Dendritic cell treated with granulocyte-macrophage colony-stimulating factor and Interleukin-4, amounts not matched to agents 40 ng/mL and 50 ng/mL, for 4 days (primary cell): ENCODE measurements around the gene ORMDL1.

Experiments
- H3K27ac Mint-ChIP-seq: one replicate; pipeline ENCODE4 v1.8.0; 2022; ENCODE audit warnings: mild to moderate bottlenecking, mixed read lengths
- H3K27me3 Mint-ChIP-seq: one replicate; pipeline ENCODE4 v1.8.0; 2022; ENCODE audit warnings: mild to moderate bottlenecking, mixed read lengths
- H3K36me3 Mint-ChIP-seq: one replicate; pipeline ENCODE4 v1.8.0; 2022; ENCODE audit warnings: low read depth, mixed read lengths
- H3K4me1 Mint-ChIP-seq: one replicate; pipeline ENCODE4 v1.8.0; 2022; ENCODE audit warnings: low read depth, mixed read lengths
- H3K4me3 Mint-ChIP-seq: one replicate; pipeline ENCODE4 v1.8.0; 2022; ENCODE audit warnings: mild to moderate bottlenecking, moderate library complexity, mixed read lengths
- H3K9me3 Mint-ChIP-seq: one replicate; pipeline ENCODE4 v1.8.0; 2022; ENCODE audit warnings: mixed read lengths
- intact Hi-C: fragments of 100-400 bp; cut with micrococcal nuclease; formaldehyde crosslinking; loops from one replicate; pipeline ENCODE4 v1.15.0; 2022

The ORMDL1 gene

GRCh38 chr2:189756311-189756952, 27.7 kb downstream of the ORMDL1 start:
- no peak overlapping the region for H3K4me3 Mint-ChIP-seq
- H3K36me3 Mint-ChIP-seq, result peaks cover 46% of the 10 kb centered on the region
- intact Hi-C loops, result no loop called here
- H3K4me1 Mint-ChIP-seq, result no peaks in the 10 kb centered on the region
- no peaks in the 10 kb centered on the region for H3K9me3 Mint-ChIP-seq
- no peaks in the 10 kb centered on the region for H3K27me3 Mint-ChIP-seq
- H3K27ac Mint-ChIP-seq, result no peak overlapping the region

- H3K27me3 Mint-ChIP-seq, result no peaks in the 10 kb centered on the region
- intact Hi-C loops, result loop anchor here (1.0 to 5.0 kb wide), 2 partner anchors 36 to 319 kb away; no protein-coding TSS in a partner anchor
- H3K36me3 Mint-ChIP-seq, result peaks cover 39% of the 10 kb centered on the region
- H3K4me3 Mint-ChIP-seq, result no peak overlapping the region
- peaks cover 5% of the 10 kb centered on the region for H3K4me1 Mint-ChIP-seq
- H3K9me3 Mint-ChIP-seq, result no peaks in the 10 kb centered on the region
- H3K27ac Mint-ChIP-seq, result no peak overlapping the region
Measured at GRCh38 chr2:189751080-189751658, 33.0 kb downstream of the ORMDL1 start.

DNA sequence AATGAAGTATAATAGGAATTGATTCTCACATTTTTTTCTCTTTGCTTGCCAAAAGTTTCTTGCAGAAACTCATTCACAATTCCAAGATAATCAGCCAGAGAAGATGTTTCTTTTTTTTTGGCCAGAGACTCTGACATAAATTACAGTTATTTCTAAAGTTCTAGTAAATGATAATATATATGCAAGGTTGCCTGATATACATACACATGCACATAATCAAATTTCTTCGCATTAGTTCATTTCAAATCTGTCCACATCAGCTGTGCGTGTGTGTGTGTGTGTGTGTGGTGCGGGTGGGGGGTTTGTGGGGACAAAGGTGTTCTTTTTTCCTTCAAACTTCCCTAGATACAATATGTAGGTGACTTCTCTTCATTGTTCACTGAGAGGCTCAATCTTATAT, 54.7 kb downstream of the ORMDL1 start:
- Mint-ChIP-seq H3K4me3 (no peak overlapping the region), H3K36me3 (no peaks in the 10 kb centered on the region), H3K4me1 (no peaks in the 10 kb centered on the region), H3K27ac (no peak overlapping the region), H3K9me3 (no peaks in the 10 kb centered on the region), H3K27me3 (no peaks in the 10 kb centered on the region)
- intact Hi-C loops, result no loop called here

GRCh38 chr2:189726849-189727248, 57.3 kb downstream of the ORMDL1 start:
- no peak overlapping the region for H3K4me3 Mint-ChIP-seq
- H3K27me3 Mint-ChIP-seq, result no peaks in the 10 kb centered on the region
- H3K27ac Mint-ChIP-seq, result no peak overlapping the region
- H3K36me3 Mint-ChIP-seq, result no peaks in the 10 kb centered on the region
- no peaks in the 10 kb centered on the region for H3K4me1 Mint-ChIP-seq
- intact Hi-C loops, result no loop called here
- no peaks in the 10 kb centered on the region for H3K9me3 Mint-ChIP-seq

- no peaks in the 10 kb centered on the region for H3K9me3 Mint-ChIP-seq
- H3K27ac Mint-ChIP-seq, result no peak overlapping the region
- no peaks in the 10 kb centered on the region for H3K27me3 Mint-ChIP-seq
- no peaks in the 10 kb centered on the region for H3K4me1 Mint-ChIP-seq
- H3K36me3 Mint-ChIP-seq, result no peaks in the 10 kb centered on the region
- intact Hi-C loops, result no loop called here
- H3K4me3 Mint-ChIP-seq, result no peak overlapping the region
Measured at GRCh38 chr2:189726271-189726670, 57.9 kb downstream of the ORMDL1 start.

GRCh38 chr2:189723192-189723591, 60.9 kb downstream of the ORMDL1 start:
- H3K27ac Mint-ChIP-seq, result no peak overlapping the region
- intact Hi-C loops, result no loop called here
- H3K4me3 Mint-ChIP-seq, result no peak overlapping the region
- H3K36me3 Mint-ChIP-seq, result no peaks in the 10 kb centered on the region
- peaks cover 9% of the 10 kb centered on the region for H3K4me1 Mint-ChIP-seq
- H3K9me3 Mint-ChIP-seq, result no peaks in the 10 kb centered on the region
- no peaks in the 10 kb centered on the region for H3K27me3 Mint-ChIP-seq
